ENCODE measurements around the gene MOK.

- TF ChIP-seq POLR2AphosphoS5 (IDR thresholded peaks at IDR 0.05; ENCODE audit: insufficient read depth in 1 of 2, low read depth in 1 of 2) (no peak), CTCF (IDR thresholded peaks at IDR 0.05) (no peak)
These were observed 55.0 kb downstream of the MOK start for GRCh38 chr14:102249981-102250380.

Data from vagina (tissue), 2 donors.